GM19463 (cell line): ENCODE data around the gene RCN1.
"Not testable (repeated sequence)": the region's sequence is repeated elsewhere in the genome, so short reads cannot be mapped to it uniquely, and the experiment has no call there.

Experiments
- ATAC-seq: cut with Tn5 transposase; IDR thresholded peaks from one replicate; pipeline ENCODE4 v1.9.1; 2021; ENCODE audit warnings: mild to moderate bottlenecking, moderate library complexity; ENCODE audit not compliant: unreplicated experiment

RCN1 gene

DNA sequence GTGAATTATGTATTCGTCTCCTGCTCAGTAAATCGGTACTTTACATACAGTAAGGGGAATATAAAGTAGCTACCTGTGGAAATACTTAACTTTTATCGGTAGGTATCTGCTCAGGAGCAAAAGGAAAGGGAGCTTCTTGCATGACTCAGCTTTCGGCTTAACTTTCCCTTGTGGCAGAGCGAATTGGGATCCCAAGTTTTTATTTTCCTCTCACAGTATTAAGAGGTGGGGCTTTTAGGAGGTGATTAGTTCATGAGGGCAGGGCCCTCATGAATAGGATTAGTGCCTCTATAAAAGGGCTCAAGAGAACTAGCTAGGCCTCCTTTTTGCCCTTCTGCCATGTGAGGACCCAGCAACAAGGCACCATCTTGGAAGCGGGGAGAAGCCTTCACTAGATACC, 18.7 kb downstream of the RCN1 start:
- no peak for ATAC-seq

DNA sequence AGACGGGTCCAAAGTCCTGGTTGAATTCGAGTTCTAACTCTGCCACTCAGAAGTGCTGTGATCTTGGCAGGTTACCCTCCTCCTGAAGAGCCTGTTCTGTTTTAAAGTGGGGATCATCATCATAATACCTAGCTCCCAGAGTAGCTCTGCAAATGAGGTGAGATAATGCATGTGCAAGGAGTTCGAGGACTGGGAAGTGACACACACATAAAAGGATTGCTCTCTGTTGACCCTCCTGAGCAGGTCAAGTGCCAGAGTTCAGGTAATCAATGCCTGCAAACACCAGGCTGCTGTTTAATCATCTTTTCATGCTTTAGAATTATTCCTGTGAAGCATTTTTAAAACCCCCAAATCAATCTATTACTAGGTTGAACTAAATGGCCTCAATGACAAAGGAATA, 19.9 kb downstream of the RCN1 start:
- no peak for ATAC-seq

DNA sequence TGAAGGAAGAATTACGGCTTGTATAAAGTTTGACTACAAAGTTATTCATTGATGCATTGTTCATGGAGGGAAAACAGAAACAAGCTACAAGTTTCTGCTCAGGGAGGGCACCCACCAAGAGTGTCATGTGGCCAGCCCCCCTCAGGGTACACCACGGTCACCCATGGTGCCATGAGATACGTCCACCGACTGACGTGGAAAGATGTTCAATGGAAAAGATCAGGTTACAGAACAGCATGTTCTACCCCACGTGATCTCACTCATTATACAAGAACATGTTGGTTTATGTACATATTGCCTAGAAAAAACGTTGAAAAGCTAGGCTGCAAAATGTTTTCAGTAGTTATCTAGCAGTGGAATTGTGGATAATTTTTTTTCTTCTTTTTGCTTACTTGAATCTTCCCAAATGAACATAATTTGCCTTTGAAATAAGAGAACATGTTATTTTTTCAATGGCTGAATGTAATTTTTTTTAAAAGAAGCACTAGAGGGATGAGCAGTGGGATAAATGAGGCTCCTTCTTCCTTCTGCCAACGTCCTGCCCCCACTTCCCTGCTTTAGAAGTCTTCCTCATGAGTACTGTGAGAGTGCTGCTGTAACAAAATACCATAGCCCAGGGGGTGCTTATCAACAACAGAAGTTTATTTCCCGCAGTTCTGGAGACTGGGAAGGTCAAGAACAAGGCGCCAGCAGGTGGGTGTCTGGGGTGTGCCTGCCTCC, 22.5 kb downstream of the RCN1 start:
- no peak for ATAC-seq

DNA sequence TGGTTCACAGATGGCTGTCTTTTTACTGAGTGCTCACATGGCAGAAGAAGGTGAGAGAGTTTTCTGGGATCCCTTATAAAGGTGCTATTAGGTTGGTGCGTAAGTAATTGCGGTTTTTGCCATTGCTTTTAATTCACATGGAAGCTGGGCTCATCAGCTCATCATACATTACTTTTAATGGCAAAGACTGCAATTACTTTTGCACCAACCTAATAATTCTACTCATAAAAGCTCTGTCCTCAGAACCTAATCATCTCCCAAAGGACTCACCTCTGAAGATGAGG, 23.0 kb downstream of the RCN1 start:
- ATAC-seq = no peak

DNA sequence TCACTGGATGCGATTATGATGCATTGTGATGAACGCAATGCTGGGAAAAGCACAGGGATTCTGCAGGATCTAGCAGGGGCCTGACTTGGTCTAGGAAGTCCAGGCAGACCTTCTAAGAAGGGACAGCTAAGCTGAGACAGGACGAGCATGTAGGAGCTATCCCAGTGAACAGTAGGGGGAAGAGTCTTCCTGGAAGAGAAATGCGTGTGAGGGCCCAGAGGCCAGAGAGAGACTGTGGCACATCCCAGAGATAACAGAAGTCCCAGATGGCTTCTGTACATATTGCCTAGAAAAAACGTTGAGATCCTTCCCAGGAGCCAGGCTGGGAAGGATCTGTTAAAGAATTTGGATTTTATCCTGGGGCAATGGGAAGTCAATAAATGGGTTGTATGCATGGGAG, 24.6 kb downstream of the RCN1 start:
- ATAC-seq = no peak

DNA sequence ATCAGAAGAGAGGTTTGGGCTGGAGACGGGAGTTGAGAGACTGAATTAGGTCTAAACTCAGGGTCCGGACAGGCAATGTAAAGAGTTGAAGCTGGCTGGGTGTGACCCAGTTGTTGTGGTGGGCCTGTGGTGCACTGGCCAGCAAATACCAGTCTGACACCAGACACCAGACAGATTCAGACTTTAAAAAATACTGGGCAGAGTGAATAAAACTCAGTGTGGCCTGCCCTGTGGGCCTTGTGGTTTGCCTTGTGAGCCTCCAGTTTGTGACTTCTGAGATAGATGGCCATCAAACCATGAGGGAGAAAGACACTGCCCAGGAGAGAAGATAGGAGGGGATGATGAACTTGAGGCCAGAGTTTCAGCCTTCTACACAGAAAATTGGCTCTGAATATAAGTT, 25.8 kb downstream of the RCN1 start:
- no peak for ATAC-seq

DNA sequence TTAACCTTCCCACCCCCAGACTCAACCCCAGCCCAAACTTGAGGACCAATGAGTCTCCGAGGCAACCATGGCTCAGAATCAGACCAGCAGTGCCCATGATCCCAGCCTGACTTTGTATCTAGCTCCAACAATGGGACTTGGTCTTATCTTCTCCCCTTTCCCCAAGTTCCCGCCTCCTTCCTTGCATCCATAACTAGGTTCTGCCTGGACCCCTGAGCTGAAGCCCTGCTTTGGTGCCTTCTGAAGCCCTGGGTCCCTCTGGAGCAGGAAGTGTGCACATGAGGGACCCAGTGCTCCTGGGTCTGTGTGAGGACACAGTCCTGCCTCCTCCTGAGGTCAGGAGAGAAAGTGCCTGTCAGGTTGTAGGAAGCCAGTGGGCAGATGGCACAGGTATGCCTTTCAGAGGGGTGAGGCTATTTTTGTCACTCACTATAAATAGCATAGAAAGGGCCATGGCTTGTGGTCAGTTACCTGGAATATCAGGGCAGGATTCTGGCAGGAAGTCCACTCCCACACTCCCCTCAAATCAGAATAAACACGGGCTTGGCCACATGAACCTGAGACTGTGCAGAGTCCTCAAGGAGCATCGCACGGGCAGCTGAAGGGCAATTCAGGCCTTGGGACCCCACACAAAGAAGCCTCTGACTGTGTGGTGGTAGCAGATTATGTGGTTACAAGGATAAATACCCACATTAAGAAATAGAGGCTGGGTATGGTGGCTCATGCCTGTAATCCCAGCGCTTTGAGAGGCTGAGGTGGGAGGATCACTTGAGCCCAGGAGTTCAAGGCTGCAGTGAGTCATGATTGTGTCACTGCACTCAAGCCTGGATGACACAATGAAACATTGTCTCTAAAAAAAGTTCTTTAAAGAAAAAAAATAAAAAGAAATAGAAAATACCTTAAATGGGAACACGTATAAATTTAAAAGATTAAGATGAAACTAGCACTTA, 27.4 kb downstream of the RCN1 start:
- ATAC-seq = no peak

DNA sequence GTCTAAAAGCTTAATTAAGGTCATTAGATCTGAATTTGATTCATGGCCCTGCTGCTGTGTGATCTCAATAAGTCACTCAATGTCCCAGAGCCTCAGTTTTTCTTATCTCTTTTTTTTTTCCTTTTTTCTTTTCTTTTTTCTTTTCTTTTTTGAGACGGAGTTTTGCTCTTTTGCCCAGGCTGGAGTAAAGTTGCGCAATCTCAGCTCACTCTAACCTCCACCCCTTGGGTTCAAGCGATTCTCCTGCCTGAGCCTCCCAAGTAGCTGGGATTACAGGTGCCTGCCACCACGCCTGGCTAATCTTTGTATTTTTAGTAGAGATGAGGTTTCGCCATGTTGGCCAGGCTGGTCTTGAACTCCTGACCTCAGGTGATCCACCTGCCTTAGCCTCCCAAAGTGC, 28.3 kb downstream of the RCN1 start:
- not testable (repeated sequence) for ATAC-seq

DNA sequence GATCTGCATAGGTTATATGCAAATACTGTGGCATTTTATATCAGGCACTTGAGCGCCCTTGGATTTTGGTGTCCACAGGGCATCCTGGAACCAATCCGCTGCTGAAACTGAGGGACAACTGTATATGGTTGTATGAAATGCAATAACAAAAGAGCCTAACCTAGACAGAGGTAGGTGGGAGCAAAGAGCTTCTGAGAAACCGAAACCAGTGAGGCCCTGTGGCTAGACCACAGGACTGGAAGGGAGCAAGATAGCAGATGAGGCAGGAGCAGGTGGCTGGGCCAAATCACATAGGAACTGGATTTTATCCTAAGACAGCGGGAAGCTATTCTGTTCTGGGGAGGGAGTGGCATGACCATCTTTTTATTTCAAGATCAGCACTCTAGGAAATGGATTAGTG, 30.1 kb downstream of the RCN1 start:
- ATAC-seq = peak; percentile 74

DNA sequence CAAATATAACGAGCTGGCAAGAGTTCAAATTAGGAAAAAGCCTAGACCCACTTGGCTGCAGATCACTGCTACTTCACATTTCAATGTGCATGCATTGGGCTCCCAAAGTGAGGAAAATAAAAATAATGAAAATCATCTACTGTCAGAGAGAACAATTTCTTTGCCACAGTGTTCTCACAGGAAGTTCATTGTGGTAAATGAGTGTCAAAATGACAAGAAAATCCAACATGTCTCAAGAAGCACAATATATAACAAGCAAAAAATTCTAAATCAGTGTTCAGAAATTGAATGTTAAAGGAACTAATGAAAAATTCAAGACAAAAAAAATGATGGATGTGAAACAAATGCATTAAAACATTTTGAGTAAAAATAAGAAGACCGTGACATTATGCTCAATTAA, 31.3 kb downstream of the RCN1 start:
- no peak for ATAC-seq

DNA sequence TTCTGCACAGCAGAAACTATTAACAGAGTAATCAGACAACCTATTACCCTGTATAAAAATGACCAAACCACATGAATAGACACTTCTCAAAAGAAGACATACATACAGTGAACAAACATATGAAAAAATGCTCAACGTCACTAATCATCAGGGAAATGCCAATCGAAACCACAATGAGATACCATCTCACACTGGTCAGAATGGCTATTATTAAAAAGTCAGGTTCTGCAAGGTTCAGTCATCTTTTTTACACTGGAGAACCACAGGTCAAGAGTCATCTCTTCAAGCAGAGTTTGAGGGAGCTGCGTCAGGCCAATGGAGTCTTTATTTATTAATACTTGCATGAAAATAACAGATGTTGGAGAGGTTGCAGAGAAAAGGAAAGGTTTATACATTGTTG, 40.4 kb downstream of the RCN1 start:
- ATAC-seq = no peak

DNA sequence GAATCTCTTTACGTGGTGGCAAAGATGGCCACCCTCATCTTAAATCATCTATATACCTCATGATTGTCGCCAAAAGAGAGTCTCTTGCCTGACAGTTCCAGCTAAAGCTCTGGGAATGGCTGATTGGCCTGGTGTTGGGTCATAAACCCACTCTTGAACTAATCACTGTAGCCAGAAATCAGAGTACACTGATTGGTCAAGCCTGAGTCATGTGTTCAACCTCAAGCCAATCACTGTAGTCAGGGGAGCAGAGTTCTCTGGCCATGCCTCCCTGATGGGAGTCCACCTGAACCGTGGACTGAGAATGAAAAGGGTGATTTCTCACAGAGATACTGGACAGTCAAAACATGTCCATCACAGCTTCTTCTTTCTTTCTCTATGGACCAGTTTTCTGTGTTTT, 45.8 kb downstream of the RCN1 start:
- no peak for ATAC-seq

DNA sequence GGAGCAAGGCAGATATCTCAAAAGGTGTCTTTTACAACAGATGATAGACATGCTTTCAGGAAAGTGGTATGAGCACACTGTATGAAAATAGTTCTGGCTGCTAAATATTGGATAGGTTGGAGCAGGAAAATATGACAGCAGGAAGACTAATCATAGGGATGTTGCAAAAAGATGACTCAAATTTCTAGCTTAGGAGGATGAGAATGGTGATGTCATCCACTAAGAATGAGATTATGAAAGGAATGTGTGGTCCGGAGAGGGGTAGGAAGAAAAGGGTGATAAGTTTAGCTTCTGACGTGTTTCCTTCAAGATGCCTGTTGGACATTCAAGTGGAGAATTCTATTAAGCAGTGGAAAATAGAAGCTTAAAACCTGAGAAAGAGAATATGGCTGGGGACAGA, 46.4 kb downstream of the RCN1 start:
- no peak for ATAC-seq

DNA sequence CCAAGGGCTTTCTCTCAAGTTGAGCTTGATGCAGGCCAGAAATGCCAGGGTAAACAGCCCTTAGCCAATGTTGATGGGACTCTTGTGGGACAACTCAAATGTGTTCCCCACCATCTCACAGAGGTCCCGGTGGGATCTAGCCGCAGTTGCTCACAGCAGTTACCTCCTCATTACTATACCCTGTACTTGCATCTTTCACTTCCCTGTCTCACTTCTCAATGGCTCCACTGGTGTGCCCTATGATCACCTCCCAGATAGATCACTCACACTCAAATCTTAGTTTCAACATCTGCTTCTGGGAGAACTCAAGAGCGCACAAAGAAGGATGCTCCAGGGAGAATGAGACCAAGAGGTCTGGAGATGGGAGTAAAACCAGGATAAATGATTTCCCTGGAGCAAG, 47.0 kb downstream of the RCN1 start:
- peak; percentile 45 for ATAC-seq

DNA sequence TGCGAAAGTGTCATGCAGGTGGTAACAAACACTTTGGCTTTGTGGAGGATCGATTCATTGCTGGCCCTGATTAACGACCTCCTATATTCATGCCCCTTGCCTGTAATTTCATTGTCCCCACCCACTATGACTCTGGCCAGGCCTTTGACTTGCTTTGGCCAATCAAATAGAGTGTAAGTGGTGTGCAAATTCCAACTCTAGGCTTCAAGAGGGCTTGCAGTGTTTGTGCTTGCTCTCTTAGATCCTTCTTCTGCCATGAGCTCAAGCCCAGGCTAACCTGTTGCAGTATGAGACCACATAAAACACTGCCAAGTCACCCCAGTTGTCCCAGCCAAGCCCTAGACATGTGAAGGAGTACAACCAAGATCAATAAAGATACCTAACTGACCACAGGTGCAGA, 48.0 kb downstream of the RCN1 start:
- no peak for ATAC-seq

DNA sequence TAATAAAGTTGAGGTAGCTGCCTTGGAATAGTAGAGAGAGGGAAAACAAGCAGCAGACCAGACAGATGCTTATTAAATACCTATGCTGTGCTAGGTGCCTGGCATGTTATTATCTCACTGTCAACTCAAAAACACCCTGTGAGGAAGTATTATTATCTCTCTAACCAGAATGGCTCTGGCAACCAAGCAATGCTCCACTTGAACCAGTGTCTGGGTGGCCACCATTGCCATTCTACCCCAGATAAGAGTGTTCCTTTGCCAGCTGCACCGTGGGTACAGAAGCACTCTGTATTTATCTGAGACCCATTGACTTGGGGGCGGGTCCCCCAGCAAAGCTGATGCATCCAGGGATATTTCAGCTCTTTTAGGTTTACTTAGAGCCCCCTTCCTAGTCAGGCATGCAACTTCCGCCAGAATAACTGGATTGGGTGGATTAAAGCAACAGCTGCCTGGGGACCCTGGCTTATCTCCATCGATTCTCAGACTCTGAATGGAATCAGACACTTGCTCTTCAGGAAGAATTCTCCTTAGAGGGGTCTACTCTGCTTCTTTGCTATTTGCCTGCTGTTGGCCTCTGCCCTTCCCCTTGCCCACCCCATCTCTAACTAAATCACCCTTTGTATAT, 49.1 kb downstream of the RCN1 start:
- ATAC-seq = no peak

DNA sequence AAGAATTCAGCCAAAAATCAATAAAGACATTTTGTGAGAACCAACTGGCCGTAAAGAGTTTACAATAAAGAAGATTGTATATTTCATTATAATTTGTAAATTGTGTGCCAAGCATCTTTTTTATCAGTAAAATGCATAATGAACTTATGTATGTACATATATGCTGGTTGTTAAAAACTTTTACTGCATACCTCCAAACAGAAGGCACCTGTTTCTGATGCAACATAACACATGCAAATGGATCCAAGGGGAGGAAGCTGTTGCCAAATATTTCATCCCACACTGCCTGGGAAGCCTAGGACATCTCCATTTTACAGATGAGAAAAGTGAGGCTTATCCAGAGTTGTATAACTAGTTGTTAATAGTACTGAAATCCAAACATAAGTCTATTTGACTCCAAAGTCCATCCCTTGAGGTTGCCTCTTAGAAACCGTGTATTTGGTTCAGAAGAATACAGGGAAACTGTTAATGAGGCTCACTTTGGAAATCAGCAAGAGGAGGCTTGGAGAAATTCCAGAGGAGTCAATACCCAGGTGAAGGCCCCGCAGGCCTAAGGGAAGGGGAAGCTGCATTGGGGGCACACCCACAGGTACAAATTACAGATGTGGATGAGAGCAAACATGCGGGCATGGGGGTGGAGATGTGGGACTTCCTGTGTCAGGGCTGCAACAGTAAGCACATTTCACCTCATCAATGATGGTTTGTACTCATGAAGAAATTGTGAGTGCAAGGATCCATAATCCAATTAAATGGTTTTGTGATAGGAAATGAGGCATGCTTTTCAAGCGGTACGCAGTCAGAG, 51.1 kb downstream of the RCN1 start:
- ATAC-seq = no peak

DNA sequence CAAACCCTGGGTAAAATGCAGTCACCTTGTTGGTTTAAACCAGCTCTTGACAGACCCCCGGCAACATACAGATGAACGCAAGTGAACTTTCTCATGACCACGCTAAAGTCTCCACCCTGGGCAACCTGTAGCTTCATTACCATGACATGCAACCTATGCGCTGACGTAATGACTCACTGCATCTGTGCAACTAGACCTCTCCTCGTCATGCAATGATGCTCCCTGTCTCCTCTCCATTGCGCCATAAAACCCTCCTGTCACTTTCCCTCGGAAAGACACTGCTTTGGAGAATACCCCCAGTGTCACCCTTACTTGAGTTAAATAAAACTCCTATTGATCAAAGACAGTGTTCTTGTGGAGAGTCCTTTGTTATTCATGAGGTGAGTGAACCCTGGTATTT, 52.5 kb downstream of the RCN1 start:
- no peak for ATAC-seq

DNA sequence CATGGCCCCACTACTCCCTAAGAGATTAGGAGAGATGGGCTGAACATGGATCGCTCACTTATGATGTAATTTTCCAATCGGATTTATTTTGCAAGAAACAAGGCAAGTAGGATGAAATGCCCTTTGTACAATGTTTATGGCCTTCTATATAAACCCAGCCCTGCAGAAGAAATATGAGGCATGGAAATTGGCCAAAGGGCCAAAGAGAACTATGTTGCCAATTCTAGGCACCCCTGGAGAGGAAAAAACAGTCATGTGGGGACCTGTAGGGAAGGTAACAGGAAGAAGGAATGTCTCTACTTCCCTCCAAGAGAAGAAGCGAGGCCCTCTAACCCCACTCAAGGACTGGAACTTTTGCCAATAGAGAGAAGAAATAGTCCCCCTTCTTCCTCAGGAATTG, 54.4 kb downstream of the RCN1 start:
- ATAC-seq = no peak

DNA sequence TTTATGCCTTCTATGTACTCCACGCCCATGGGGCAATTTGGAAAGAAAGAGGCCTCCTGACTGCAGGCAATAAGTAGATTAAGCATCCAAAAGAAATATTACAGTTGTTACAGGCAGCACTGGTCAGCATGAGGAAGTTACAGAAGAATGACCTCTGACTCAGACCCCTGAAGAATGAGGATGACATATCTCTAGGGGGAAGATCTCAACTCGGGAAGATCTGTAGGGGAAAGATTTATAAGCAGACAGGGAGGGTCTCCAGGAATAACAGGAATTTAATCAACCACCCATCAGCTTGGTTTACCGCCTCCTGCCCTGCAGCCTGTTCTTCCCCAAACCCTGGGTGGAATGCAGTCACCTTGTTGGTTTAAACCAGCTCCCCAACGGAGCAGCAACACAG, 58.0 kb downstream of the RCN1 start:
- no peak for ATAC-seq

DNA sequence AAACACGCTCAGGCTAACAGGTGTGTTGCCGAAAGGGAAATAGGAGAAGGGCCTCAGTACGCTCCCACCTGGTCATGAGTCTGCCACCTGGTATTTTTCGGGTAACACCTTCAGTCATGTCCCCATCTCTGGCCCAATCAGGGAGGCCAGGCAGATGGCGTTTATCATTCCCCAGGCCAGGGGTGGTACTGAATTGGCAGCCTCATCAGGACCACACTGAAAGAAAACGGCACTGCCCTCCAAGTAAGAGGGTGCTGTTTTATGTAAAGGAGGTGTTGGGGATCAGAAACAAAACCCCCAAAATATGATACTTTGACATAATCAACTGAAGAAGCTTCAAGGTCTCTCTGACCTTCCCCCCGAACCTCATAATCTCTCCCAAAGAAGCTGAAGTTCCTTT, 58.9 kb downstream of the RCN1 start:
- ATAC-seq = no peak
